ENCODE measurements around the gene C1QTNF12.

C1QTNF12 gene

DNA sequence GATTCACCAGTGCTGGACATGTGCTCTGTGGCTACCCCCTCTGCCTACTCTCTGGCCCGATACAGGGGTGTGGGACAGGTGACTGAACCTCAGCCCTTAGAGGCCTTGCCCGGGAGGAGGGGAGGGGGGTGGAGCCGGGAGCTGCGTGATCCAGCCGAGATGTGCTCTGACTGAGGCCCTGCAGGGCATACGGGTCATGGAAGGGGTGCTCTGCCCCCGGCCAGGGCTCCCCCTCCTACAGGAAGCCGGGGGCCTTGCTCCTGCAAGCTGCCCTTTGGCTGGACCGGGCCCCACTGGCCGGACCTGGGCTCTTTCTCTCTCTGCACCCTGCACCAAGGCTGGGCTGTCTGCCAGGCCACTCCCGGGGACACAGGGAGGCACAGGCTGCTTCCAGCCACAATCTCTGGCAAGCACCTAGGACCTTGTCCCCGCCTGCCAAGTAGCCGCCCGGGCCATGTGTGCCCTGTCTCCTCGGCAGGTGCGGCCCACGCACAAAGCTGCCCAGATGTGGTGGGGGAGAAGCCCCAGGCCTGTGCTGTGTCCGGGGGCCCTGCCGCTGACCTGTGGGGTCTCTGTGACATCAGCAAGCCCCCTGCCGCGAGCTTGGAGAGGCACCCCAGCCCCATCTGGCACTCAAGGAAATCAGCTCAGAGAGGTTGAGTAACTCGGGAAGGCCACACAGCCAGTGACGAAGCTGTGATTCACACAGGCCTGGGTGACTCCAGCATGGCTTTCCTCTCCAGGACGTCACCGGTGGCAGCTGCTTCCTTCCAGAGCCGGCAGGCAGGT lies 35.2 kb upstream of the C1QTNF12 start:
- DNase-seq (ENCODE audit: low read depth in 2 of 2), result no peak

DNA sequence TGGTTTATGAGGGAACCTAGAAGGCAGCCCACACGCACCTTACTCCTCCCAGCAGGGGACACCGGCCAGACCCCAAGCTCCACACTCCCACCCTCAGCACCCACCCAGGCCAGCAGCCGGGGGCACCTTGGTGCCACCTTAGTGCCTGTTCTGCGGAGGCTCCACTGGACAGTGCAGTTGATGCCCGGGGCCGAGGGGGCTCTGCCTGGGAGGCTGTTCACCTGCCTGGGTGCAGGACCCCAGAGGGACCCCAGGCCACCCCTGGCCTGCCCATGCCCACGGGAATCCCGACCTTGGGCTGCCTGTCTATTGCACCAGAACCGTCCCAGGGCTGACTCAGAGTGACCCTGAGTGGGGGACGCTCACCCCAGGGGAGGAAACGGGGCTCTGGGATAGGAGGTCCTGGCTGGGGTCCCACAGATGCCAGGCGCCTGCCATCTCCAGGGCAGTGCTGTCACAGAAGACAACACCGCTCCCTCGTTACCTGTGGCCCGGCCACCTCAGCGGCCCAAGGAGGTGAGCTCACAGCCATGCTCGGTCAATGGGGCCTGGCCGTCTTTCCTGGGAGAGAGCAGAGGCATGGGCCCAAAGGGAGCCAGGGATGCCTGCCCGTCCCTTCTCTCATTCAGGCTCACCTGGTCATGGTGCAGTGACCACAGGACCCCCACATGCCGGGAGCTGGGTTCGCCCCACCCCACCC lies 34.4 kb upstream of the C1QTNF12 start:
- no peak for DNase-seq (ENCODE audit: low read depth in 2 of 2)

DNA sequence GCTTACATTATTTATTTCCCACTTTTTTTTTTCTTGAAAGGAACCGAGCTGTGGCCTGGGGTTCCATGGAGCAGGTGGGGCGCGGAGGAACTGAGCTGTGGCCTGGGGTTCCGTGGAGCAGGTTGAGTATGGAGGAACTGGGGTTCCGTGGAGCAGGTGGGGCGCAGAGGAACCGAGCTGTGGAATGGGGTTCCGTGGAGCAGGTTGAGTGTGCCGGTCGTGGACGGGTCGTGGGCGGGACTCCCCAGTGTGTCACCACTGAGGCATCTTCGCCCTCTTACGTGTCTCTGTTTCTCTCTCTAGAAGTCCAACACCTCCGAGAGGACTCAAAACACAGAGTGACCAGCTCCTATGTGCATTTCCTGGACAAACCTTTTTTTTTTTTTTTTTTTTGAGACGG lies 32.5 kb upstream of the C1QTNF12 start:
- DNase-seq (ENCODE audit: low read depth in 2 of 2), result no peak

DNA sequence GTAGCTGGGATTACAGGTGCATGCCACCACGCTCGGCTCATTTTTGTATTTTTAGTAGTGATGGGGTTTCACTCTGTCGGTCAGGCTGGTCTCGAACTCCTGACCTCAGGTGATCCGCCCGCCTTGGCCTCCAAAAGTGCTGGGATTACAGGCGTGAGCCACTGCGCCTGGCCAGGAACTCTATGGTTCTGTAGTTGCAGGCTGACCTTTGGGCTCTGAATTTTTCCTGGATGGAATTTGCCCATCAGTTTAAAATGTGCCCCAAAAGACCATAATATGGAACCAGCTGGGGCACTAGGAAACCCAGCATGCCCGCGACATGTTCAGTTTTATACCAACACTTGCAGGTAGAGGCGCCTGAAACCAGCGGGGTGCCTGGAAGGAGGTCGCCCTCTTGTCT lies 32.1 kb upstream of the C1QTNF12 start:
- no peak for DNase-seq (ENCODE audit: low read depth in 2 of 2)

DNA sequence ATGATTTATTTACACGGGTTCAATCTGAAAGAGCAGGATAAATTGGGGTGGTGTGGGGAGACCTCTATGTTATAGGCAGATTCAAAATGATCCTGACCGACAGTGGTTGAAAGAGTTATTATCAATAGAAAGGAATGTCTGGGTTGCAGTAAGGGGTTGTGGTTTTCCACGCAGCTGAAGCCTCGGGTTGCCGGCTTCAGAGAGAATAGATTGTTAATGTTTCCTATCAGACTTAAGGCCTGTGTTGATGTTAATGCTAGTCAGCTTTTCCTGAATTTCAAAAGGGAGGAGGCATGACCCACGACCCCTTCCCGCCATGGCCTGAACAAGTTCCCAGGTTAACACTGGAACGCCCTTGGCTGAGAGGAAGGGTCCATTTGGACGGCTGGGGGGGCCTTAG lies 29.3 kb upstream of the C1QTNF12 start:
- DNase-seq (ENCODE audit: low read depth in 2 of 2), result no peak

DNA sequence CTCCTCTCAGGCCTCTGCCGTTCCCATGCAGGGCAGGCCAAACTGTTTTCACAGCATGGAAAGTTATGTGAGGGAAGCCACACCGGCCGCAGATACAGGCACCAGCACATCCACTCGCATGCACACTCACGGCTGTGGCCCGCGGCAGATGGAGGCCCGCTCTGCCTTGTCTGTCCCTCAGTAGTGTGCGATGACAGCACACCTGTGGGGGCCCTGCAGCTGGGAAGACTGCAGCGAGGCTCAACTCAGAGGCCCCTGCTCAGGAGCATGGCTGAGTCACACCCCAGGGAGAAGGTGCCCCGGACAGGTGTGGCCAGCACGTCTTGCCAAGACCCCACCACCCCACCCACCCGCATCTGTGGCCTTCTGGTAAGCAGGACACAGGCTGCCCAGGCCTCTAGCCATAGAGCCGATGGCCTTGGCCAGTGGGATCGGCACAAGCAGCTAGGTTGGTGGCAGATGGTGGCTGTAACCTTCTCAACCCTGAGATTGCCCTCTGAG lies 28.5 kb upstream of the C1QTNF12 start:
- no peak for DNase-seq (ENCODE audit: low read depth in 2 of 2)

DNA sequence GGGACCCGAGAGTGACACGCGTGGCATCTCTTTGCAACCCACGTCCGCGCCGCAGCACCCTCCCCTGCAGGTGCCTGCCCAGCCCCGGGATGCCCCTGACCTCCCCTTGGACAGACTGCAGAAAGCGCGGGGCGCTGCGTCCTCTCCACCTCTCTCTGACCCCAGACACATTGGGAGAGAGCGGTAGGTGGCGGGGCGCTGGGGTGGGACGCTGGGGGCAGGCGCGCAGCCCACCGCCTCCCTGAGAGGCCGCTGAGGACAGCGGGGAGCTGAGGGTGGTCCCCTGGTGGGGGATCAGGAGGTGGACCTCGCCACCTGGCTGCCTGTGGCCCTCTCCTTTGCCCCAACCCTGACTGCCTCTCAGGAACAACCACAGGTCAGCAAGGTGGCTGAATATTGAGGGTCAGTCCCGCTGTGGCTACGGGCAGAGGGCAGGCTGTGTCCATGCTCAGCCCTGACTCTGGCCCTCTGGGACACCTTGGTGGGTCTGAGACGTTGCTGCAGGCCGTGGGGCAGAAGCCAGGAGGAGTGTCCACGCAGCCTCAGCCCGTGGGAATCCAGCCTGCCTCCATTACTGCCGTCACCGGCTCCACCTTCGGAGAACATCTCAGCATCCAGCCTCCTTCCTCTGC lies 27.9 kb upstream of the C1QTNF12 start:
- no peak for DNase-seq (ENCODE audit: low read depth in 2 of 2)

DNA sequence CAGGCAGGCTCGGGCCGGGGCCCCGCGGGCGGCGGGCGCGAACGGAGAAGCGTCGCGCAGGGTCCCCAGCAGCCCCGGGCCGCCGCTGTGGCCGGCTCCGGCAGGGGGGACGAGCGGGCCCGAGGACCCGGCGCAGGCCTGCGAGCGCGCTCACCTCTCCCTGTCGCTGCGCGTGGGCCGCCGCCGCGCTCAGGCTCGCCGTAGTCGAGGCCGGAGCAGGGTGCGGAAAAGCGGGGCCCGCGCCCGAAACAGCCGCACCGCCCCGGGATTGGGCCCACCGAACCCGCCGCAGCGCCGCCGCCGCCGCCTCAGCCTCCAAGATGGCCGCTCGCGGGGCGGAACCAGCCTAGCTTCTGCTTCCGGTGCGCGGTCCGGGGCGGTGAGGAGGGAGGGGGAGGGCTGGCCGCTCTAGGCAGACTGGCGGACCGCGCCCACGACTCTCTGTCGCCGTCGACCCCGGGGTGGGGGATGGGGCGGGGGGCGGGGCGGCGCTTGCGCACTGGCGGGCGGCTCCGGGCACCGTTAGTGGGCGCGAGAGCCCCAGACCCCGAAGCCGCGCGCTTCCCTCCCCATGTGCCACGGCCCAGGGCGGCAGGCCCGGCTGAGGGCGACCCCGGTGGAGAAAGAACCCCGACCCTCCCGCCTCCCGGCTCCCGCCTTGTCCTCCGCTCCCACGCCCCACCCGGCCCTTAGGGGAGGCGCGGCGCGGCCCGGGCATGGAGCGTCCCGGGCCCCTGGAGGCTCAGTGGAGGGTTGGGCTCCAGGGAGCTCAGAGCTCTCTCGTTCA lies 27.2 kb upstream of the C1QTNF12 start, which contains the start of gene UBE2J2:
UBE2J2 (minus strand) TSS at position 343 of the 787 bp plus-strand sequence. CDS start 5,862 bp downstream, outside the sequence.
- peak; percentile 86 for DNase-seq (ENCODE audit: low read depth in 2 of 2)

DNA sequence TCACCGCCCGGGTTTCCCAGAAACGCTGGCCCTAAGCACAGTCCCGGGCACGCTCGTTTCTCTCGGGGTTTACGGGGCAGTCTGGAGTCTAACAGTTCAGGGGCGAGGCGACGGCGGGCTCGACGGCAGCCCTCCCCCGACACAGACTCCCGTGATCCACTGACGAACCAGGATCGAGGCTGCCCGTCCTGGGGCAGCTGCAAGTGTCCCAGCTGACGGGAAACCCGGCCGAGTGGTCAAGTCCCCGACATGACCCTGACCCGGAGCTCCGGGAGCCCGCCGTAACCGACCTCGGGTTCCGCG lies 26.6 kb upstream of the C1QTNF12 start:
- no peak for DNase-seq (ENCODE audit: low read depth in 2 of 2)

DNA sequence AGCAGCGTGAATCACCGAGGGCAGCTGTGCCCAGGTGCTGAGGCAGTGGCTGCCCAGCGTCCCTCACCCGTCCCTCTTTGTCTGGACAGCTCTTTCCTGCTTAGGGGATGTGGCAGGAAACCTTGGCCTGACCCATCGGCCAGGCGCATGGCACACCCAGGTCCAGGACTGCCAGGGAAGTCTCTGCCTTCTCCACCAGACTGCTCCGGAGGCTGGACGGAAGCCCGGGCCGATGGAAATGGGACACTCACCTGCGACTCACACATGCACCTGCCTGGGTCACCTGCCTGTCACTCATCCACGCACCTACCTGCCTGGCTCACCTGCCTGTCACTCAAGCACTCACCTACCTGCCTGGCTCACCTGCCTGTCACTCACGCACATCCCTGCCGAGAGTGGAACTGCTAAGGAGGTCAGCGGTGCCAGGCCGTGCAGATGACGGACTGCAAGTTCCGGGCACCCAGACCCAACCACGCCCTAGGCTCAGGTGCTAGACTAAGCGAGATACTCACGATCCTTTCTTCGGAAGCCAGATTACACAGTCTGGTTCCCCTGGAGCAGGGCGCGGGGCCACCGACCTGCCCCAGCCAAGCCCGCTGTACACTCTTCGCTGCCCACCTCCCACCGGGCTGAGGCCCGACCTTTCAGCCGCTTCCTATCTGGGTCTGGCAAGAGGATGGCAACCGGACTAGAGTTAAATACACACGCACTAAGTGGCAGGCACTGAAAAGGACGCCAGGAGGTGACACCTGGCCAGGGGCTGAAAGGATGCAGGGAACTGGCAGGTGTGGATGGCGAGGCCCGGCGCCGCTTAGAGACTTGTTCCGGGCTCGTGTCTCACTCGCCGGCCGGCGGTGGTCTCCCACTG lies 26.1 kb upstream of the C1QTNF12 start:
- no peak for DNase-seq (ENCODE audit: low read depth in 2 of 2)

DNA sequence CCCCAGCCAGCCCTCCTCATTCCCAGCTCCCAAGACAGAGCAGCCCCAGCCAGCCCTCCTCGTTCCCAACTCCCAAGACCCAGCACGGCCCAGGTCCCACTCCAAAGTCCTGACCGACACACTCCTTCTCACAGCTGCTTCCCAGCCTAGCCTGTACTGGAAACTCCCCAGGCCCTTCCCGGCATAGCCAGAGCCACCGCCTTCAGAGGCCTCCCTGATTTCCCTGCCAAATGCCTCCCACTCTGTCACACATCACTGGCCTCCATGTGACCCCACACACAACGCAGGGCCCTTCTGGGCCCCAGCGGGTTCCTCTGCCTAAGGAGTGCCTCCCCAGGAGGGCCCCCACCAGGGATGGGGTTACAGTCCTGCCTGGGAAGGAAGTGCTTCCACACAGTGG lies 24.3 kb upstream of the C1QTNF12 start:
- DNase-seq (ENCODE audit: low read depth in 2 of 2), result no peak

DNA sequence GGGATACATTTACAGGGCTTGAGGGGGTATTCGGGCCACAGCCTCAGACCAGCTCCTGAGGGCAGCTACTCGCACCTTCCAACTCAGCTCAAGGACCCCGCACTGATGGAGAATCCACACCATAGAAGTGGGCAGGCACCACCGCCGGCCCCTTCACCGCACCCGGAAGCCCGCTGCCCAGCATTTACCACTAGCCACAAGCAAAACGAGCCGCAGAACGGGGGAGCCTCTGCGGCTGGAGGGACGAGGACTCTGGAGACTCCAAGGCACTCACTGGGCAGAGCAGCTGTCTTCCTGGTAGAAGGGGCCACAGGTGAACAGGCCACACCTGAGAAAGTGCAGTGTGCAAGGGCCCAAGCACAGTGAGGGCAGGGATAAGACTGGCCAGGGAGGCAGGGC lies 21.8 kb upstream of the C1QTNF12 start:
- no peak for DNase-seq (ENCODE audit: low read depth in 2 of 2)

DNA sequence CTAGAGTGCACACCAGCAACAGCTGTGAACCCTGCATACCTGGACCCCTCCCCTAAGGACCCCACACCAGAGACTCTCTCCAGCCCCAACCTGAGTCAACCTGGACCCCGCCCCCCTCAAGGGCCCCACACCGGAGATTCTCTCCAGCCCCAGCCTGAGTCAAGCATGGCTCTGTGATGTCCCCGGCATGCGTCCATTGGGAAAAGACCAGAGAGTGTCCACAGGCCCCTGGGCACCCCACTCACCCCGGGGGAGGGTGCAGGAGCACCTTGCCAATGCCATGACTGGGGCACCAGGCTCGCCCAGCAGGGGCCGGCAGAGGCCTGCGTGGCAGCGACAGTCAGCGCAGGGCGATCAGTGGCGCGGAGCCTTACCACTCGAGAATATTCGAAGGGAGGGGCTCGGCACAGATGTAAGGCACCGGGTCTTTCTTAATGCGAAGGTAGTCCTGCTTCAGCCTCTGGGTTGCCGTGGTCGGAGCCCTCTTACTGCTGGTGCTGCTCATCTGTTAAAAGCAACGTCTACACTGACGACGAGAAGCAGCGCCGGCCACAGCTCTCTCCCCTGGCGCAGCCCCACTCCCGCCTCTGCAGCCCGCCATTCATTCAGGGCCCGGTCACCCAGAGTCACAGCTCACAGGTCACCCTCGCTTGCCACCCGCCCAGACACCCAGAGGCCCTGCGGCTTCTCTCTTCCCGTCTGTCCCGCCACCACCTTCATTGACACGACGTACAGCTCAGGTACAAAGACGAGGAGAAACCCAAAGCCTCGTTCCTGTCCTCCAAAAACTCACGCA lies 21.2 kb upstream of the C1QTNF12 start:
- no peak for DNase-seq (ENCODE audit: low read depth in 2 of 2)

DNA sequence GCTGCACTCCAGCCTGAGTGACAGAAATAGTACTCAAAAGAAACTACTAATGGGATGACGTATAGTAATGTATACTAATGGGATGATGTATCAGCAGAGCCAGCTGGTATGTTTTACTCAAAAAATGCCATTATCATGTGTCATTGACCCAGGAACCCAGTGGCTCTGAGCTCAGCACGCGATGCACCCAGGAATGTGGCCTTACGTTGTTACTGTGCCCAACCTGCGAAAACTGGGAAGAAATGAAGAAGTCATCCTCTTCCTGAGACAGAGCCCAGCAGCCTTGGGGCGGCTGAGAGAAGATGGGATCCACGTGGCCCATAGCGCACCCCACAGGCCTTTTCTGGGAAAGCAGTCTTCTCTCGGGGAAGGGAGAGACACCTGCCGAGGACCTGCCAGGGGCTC lies 18.3 kb upstream of the C1QTNF12 start:
- DNase-seq (ENCODE audit: low read depth in 2 of 2), result no peak

DNA sequence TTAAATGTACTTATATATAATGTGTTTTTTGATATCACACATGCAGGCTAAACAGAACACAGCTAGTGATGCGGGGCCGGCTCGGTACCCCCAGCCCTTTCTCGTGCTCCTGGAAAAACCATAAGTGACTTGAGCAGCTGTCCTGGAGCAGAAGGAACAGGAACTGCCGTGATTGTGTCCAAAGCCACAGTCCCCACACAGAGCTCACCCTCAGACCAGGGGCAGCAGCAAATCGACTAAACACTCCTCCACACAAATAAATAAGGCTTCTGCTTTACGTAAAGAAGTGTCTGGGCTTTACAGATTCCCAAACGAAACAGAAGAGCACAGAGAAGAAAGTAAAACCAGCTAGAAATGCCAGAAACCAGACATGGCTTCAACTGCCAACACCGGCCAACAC lies 17.5 kb upstream of the C1QTNF12 start:
- DNase-seq (ENCODE audit: low read depth in 2 of 2), result no peak

DNA sequence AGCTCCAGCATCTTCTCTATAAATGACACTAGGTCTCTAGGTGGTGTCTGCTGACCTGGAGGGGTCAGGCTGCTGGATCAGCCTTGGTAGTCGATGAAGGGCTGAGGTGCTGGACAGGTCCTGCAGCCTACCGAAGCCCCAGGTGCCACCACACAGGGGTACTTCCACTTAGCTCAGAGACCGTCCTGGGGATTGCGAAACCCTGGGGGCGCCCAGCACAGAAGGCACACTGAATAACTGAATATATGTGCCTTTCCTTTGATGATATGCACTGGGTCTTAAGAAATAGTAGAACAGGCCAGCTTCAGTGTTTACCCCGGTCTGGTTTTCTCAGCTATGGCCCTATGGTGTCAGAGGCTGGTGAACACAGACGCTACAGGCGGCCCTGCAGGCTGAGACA lies 16.2 kb upstream of the C1QTNF12 start:
- no peak for DNase-seq (ENCODE audit: low read depth in 2 of 2)

DNA sequence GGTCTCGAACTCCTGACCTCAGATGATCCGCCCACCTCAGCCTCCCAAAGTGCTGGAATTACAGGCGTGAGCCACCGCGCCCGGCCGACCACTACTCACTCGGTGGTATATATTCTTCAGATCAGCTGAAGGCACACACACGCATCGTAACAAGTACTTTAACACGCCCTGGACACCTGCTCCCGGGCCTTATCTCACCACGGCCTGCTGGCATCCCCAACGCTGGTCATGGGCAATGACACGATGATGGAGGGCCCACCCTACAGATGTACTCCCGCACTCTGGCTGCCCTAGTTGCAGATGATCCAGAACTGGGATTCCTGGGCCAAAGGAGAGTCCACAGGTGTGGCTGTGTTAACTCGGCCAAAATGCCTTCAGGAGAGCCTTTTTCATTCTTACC lies 15.5 kb upstream of the C1QTNF12 start:
- no peak for DNase-seq (ENCODE audit: low read depth in 2 of 2)

DNA sequence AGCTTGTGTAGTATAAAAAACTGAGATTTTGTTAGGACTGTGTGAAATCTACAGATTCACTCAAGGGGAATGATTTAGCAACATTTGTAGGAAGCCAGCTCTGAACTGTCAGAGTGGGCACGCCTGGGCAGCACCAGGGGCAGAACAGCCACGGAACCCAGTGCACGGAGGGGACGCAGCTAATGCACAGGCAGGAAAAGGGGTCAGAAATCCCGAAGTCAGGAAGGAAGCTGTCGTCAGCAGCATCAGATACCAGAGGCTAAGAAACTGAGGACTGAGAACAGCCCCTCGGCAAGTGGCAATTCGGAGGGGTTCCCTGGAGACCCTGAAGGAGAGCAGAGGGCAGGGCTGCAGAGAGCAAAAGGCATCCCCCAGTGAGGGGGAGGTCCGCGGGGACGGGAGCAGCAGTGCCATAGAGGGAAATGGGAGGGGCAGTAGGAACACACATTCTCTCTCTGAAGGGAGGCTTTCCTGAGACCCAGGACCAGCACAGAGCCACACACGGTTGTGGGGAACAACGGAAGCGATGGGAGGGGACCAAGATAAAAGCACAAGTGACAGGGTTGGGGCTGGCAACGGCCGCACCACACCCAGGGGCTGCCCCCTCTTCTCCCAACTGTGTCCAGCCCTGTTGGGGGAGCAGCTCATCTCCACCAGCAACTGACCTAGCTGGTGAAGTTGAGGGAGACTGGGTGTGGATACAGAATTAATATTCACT lies 14.5 kb upstream of the C1QTNF12 start:
- DNase-seq (ENCODE audit: low read depth in 2 of 2), result no peak

DNA sequence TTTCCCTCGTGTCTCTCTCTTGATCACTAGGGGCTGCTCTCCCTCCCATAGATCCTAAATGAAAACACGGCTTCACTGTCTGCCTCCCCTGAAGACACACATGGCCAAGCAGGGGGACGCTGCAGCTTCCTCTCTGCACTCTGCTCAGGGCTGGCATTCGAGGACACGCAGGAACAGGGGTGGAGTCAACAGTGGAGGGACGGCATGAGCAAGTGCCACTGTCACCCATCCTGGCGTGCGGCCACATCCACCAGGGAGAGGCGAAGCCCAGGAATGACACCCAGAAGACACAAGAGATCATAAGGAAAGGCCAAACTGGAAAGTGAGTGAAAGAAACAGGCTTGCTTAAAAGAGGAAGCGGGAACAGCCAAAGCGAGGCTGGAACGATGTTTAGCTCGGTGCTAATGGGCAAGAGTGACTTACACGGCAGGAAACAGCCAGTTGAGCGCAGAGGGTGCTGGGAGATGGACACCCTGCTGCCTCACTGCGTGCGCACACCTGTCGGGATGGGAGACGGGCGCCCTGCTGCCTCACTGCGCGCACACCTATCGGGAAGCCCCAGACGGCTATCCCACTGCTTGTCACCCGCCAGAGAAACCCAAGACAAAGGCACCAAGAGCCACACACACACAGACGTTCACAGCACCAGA lies 13.6 kb upstream of the C1QTNF12 start:
- DNase-seq (ENCODE audit: low read depth in 2 of 2), result no peak
